ENCODE data around the gene CDK9.

DNA sequence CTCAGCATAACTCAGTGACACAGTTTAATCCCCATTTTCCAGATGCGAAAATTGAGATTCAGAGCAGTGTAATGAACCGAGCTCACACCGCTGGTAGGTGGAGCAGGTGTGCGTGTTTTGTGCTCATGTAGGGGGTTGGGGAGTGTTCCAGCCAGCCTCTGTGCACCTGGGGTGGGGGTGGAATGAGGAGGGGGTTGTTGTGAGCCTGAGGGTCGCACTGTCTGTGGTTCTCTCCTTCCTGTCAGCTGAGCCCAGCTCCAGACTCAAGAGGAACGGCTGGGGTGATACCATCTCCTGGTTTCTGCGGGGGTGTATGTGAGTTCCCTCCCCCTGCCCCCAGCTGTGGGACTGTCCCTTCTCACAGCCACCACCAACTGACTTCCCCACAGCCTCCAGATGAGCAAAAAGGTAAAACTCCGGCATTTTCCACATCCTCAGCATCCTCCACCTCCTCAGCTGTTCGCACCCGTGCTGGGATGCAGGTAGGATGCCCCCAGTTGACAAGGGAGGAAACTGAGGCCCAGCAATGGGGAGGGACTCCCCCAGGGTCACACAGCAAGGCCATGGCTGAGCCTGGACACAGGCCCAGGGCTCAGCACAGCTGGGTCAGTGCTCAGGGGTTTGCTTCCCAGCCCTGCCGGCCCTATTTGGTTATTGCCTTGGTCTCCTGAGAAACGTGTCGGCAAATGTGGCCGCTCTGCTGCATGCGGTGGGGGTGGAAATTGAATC is 9.5 kb upstream of the CDK9 start:
- no peak for TF ChIP-seq POLR2A (IDR thresholded peaks at IDR 0.05; ENCODE audit: low read depth, low read length)
- TF ChIP-seq, protein P1, sequence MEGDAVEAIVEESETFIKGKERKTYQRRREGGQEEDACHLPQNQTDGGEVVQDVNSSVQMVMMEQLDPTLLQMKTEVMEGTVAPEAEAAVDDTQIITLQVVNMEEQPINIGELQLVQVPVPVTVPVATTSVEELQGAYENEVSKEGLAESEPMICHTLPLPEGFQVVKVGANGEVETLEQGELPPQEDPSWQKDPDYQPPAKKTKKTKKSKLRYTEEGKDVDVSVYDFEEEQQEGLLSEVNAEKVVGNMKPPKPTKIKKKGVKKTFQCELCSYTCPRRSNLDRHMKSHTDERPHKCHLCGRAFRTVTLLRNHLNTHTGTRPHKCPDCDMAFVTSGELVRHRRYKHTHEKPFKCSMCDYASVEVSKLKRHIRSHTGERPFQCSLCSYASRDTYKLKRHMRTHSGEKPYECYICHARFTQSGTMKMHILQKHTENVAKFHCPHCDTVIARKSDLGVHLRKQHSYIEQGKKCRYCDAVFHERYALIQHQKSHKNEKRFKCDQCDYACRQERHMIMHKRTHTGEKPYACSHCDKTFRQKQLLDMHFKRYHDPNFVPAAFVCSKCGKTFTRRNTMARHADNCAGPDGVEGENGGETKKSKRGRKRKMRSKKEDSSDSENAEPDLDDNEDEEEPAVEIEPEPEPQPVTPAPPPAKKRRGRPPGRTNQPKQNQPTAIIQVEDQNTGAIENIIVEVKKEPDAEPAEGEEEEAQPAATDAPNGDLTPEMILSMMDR (conservative IDR thresholded peaks at IDR 0.05; ENCODE audit: low read depth, low read length): no peak
- no peak for TF ChIP-seq RAD21 (IDR thresholded peaks at IDR 0.05; ENCODE audit: low read length)
- TF ChIP-seq SMC3 (IDR thresholded peaks at IDR 0.05; ENCODE audit: low read depth, low read length): no peak
- TF ChIP-seq BHLHE40 (IDR thresholded peaks at IDR 0.05; ENCODE audit: low read depth, low read length): no peak
- no peak for TF ChIP-seq RFX5 (IDR thresholded peaks at IDR 0.05; ENCODE audit: low read depth, low read length)
- TF ChIP-seq, protein P2, sequence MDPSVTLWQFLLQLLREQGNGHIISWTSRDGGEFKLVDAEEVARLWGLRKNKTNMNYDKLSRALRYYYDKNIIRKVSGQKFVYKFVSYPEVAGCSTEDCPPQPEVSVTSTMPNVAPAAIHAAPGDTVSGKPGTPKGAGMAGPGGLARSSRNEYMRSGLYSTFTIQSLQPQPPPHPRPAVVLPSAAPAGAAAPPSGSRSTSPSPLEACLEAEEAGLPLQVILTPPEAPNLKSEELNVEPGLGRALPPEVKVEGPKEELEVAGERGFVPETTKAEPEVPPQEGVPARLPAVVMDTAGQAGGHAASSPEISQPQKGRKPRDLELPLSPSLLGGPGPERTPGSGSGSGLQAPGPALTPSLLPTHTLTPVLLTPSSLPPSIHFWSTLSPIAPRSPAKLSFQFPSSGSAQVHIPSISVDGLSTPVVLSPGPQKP (IDR thresholded peaks at IDR 0.05; ENCODE audit: borderline replicate concordance, low read depth, low read length): no peak
